Measurements from ENCODE around the gene CTIF. TPM values are rescaled to one million over a fixed set of nuclear protein-coding genes. Genes with fewer than 3 reads are reported as not detected.

The CTIF gene
- total RNA-seq, 1 experiment from 2014 or later: 3.5 TPM

GRCh38 chr18:48732767-48733424, 194.1 kb downstream of the CTIF start:
- DNase-seq (ENCODE audit: low read depth): no peak

GRCh38 chr18:48733643-48734253, 194.9 kb downstream of the CTIF start:
- no peak for DNase-seq (ENCODE audit: low read depth)

DNA sequence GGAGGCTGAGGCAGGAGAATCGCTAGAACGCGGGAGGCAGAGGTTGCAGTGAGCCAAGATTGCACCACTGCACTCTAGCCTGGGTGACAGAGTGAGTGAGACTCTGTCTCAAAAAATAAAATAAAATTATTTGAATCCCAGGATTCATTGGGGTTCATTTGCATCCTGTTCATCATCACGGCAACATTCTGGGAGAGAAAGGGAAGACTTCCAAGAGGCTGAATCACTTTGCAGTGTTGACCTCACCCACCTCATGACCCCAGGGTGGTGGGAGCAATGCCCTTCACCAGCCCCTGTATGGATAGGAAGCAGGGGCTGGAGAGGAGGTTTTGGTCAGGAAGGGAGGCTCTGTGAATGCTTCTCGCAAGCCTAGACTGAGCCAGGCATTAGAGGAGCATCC, 195.6 kb downstream of the CTIF start:
- DNase-seq (ENCODE audit: low read depth): no peak

- no peak for DNase-seq (ENCODE audit: low read depth)
Observed at GRCh38 chr18:48735080-48735676, 196.3 kb downstream of the CTIF start.

DNA sequence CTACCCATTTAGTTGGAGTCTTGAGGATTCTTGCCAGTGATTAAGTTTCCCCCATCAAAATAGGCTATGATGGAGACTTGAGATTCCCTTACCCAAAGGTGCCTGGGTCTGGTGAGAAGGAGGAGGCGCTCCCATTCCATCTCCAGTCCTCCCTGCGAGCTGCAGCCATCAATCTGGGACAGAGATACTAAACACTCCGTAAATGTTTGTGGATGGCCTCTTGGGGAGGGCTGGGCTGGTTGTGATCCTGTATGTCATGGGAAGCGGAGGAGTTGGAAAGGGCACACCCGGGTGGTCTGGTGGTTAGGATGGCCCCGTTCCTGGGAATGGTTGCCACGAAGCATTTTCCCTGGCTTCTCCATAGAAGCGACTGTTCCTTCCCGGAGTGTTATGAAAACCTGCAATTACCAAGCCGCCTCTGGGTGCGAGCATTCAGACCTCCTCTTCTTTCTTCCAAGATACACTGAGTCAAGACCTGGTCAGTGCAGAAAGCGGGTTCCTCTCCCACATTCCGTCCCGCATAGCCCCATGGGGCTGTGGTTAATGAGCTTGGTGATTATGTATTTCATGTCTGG, 196.9 kb downstream of the CTIF start:
- no peak for DNase-seq (ENCODE audit: low read depth)

GRCh38 chr18:48736321-48737260, 197.8 kb downstream of the CTIF start:
- no peak for DNase-seq (ENCODE audit: low read depth)

- DNase-seq (ENCODE audit: low read depth): no peak
Observed at GRCh38 chr18:48739266-48740067, 200.6 kb downstream of the CTIF start.

DNA sequence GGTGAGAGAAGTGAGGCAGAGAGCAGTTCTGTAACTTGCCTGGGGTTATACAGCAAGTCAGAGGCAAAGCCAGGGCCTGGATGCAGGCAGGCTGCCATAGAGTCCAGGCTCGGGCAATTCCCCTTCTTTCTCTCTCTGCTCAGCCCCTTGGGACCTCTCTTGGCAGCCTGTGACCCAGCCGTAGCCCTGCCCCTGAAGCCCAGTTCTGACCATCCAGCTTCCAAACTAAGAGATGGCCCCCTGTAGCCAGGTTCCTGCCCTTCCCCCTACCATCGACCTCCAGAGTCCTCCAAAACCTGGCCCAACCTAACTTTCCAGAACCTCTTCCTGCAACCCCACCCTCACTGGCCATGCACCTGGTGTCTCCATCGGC, 201.2 kb downstream of the CTIF start:
- DNase-seq (ENCODE audit: low read depth): no peak

GRCh38 chr18:48740851-48741485, 202.1 kb downstream of the CTIF start:
- DNase-seq (ENCODE audit: low read depth): no peak

GRCh38 chr18:48741866-48742265, 203.0 kb downstream of the CTIF start:
- peak; percentile 76 for DNase-seq (ENCODE audit: low read depth)

DNA sequence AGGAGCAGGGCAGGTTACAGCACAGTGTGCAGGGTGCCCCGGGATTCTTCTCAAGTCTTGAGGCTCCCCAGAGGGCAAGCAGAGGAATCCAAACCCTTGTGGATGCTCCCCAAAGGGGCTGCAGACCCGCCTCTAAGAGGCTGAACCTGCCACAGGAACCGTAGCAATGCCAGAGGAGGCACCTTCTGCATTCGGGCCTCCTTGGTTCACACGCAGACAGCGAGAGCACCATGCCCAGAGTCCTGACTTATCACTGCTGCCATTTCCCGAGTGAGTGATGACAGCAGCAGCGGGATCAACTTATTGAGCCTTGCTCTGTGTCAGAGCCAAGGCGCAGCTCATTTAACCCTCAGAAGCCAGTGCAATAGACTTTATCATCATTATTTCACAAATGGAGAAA, 203.5 kb downstream of the CTIF start:
- no peak for DNase-seq (ENCODE audit: low read depth)

GRCh38 chr18:48742706-48743475, 204.1 kb downstream of the CTIF start:
- peak; percentile 94 for DNase-seq (ENCODE audit: low read depth)

DNA sequence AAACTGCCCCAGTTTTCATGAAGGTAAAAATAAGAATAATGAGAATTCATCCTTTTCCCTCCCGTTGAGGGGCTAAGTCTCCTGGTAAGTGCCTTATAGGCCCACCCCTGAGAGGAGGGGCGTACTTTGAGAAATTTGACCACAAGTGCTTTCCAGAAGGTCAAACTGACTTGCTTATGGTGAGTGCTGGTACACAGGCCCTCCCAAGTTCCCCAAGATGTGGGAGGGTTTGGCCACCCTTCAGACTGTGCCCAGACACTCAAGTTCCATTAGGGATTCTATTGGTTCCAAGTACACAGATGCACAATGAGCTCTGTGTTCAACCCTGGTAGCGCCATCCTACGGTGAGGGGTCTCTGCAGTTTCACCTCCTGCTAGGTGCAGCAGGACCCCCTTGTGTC, 205.1 kb downstream of the CTIF start:
- no peak for DNase-seq (ENCODE audit: low read depth)

- no peak for DNase-seq (ENCODE audit: low read depth)
Observed at GRCh38 chr18:48745293-48745692, 206.5 kb downstream of the CTIF start.

- DNase-seq (ENCODE audit: low read depth): peak; percentile 81
Observed at GRCh38 chr18:48749768-48750167, 210.9 kb downstream of the CTIF start.

DNA sequence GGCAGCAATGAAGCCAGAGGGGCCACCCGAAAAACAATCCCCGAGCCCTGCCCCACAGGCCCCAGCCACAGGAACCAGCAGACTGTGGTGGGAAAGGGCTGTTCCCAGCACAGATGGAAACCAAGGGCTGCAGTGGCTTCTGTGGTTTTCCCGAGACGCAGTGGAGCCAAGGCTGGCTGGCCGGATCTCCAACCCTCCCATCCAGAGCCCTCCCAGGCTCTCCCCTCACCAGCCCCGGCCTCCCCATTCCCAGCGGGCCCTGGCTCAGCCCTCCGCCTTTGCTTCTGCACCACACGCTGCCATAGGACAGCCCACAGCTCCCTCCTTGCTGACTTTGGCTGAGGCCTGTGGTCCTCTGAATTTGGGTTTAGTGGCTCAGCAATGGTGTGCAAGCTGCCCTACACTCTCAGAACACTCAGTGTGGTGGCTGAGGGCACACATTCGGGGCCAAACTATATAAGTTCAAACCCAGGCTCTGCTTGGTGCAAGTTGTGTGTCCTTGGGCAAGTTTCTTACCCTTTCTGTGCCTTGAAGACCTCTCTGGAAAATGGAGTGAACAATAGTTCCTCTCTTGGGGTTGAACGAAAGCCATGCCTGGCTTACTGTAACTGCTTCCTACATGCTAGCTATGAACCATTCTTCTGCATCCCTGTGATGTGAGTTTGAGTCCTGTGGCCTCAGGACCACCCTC, 211.8 kb downstream of the CTIF start:
- peak; percentile 91 for DNase-seq (ENCODE audit: low read depth)

- DNase-seq (ENCODE audit: low read depth): no peak
Observed at GRCh38 chr18:48751727-48752468, 213.1 kb downstream of the CTIF start.

GRCh38 chr18:48752478-48752877, 213.6 kb downstream of the CTIF start:
- DNase-seq (ENCODE audit: low read depth): peak; percentile 50
